ENCODE results near the gene KCNG2. TPM values are rescaled to one million over a fixed set of nuclear protein-coding genes. Genes with fewer than 3 reads are reported as not detected.

KCNG2 gene
- polyA plus RNA-seq, 1 of the 3 experiments (the other 2 are of a cell fraction): not detected

- no peak for TF ChIP-seq GATA2 (CRISPR knock-in tag; IDR thresholded peaks at IDR 0.05)
- no peak for TF ChIP-seq TAF1 (IDR thresholded peaks at IDR 0.05; ENCODE audit: borderline replicate concordance, low read depth, low read length)
- no peak for TF ChIP-seq CTCF (IDR thresholded peaks at IDR 0.05)
- TF ChIP-seq NRF1 (IDR thresholded peaks at IDR 0.05; ENCODE audit: low read depth, low read length): no peak
Observed at GRCh38 chr18:79897940-79898625, 100.3 kb downstream of the KCNG2 start (continued).

- no peaks in the 10 kb centered on the region for H3F3A ChIP-seq (replicated peaks; ENCODE audit: insufficient read depth)
- no peak overlapping the region for H3K27ac ChIP-seq (ENCODE audit: low read depth in 2 of 2, low read length in 1 of 2)
- no peak overlapping the region for H2AFZ ChIP-seq (ENCODE audit: low read depth)
- 0 out of 2 replicates have a peak, but pooled peaks cover 19% of the 10 kb centered on the region for H3K9me3 ChIP-seq
- CTCF ChIA-PET: no interaction called here
- H4K20me1 ChIP-seq (ENCODE audit: insufficient read depth): no peaks in the 10 kb centered on the region
- DNase-seq: no peak
- H3K4me2 ChIP-seq: no peak overlapping the region
- 92% methylated on average over 49 of the region's 70 CpGs for WGBS (ENCODE audit: low lambda C conversion rate)
- POLR2A ChIA-PET: no interaction called here
- H3K4me1 ChIP-seq (ENCODE audit: control insufficient read depth in 1 of 2, insufficient read depth in 2 of 2, low read depth in 1 of 2, low read length in 1 of 2): no peaks in the 10 kb centered on the region
- H3K4me3 ChIP-seq (ENCODE audit: low read depth in 2 of 2, low read length in 1 of 2): no peak overlapping the region
- H3K79me2 ChIP-seq (ENCODE audit: insufficient read depth): no peaks in the 10 kb centered on the region
- no peaks in the 10 kb centered on the region for H3K9me2 ChIP-seq
- no peak overlapping the region for H3K9ac ChIP-seq
- H3K36me3 ChIP-seq (replicated peaks in 1 of 2; ENCODE audit: control insufficient read depth in 1 of 2, insufficient read depth in 2 of 2, low read length in 1 of 2): peaks cover 0 to 3% of the 10 kb centered on the region in 2 experiments
- no peaks in the 10 kb centered on the region for H3K27me3 ChIP-seq (ENCODE audit: insufficient read depth)
- TF ChIP-seq SIN3A (IDR thresholded peaks at IDR 0.05; ENCODE audit: borderline replicate concordance, low read depth, low read length) (no peak), TCF12 (IDR thresholded peaks at IDR 0.05) (no peak), USF2 (IDR thresholded peaks at IDR 0.05; ENCODE audit: borderline replicate concordance, low read depth, low read length) (no peak), FOXM1 (IDR thresholded peaks at IDR 0.05; ENCODE audit: low read depth) (no peak), TEAD4 (IDR thresholded peaks at IDR 0.05; ENCODE audit: borderline replicate concordance, insufficient read depth) (no peak), RAD21 (IDR thresholded peaks at IDR 0.05; ENCODE audit: low read length) (no peak), MEF2A (IDR thresholded peaks at IDR 0.05; ENCODE audit: borderline replicate concordance, low read depth) (no peak), JUND (IDR thresholded peaks at IDR 0.05) (no peak), NFIC (IDR thresholded peaks at IDR 0.05; ENCODE audit: borderline replicate concordance) (no peak), NRF1 (IDR thresholded peaks at IDR 0.05; ENCODE audit: low read depth, low read length) (no peak), MXI1 (IDR thresholded peaks at IDR 0.05; ENCODE audit: low read depth, low read length) (no peak), RCOR1 (IDR thresholded peaks at IDR 0.05; ENCODE audit: low read length) (no peak), IRF3 (IDR thresholded peaks at IDR 0.05; ENCODE audit: low read depth, low read length) (no peak), EZH2phosphoT487 (IDR thresholded peaks at IDR 0.05; ENCODE audit: borderline replicate concordance, low read depth) (no peak), RXRA (IDR thresholded peaks at IDR 0.05; ENCODE audit: borderline replicate concordance, low read depth) (no peak), YY1 (IDR thresholded peaks at IDR 0.05; ENCODE audit: low read depth) (no peak), ZBTB33 (IDR thresholded peaks at IDR 0.05; ENCODE audit: borderline replicate concordance, low read depth) (no peak), CTCF (IDR thresholded peaks at IDR 0.05) (no peak)
- TF ChIP-seq, protein P1, sequence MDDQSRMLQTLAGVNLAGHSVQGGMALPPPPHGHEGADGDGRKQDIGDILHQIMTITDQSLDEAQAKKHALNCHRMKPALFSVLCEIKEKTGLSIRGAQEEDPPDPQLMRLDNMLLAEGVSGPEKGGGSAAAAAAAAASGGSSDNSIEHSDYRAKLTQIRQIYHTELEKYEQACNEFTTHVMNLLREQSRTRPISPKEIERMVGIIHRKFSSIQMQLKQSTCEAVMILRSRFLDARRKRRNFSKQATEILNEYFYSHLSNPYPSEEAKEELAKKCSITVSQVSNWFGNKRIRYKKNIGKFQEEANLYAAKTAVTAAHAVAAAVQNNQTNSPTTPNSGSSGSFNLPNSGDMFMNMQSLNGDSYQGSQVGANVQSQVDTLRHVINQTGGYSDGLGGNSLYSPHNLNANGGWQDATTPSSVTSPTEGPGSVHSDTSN (IDR thresholded peaks at IDR 0.05): no peak
Observed at GRCh38 chr18:79898952-79899608, 101.3 kb downstream of the KCNG2 start.

Measured in SK-N-SH (cell line).